G401 (cell line): ENCODE measurements around the gene KRT8. TPM values are rescaled to one million over a fixed set of nuclear protein-coding genes. Genes with fewer than 3 reads are reported as not detected.

Experiments used
- DNase-seq: peaks from one replicate; pipeline ENCODE4 v3.0.0-alpha.2; 2015; ENCODE audit warnings: low spot score
- in situ Hi-C: cut with HindIII; loops from 2 replicates; pipeline ENCODE4 v1.10.0; 2016; ENCODE audit warnings: low sequenced_read_pairs, mixed read lengths
- total RNA-seq: library from RNA; depleted of rRNA; stranded (reverse); fragments of >200 nt; shearing (Covaris generic); gene quantifications from 2 replicates; pipeline ENCODE4 v1.2.3, GENCODE V29; 2014

KRT8 gene
- total RNA-seq, 1 experiment from 2014 or later, result 3,929 TPM

GRCh38 chr12:52879394-52880351, 25.2 kb downstream of the KRT8 start:
- in situ Hi-C loops, result no loop called here
- peak; percentile 90 for DNase-seq

- in situ Hi-C loops, result no loop called here
Measured at GRCh38 chr12:52878507-52879393, 26.1 kb downstream of the KRT8 start.

GRCh38 chr12:52877242-52877641, 27.6 kb downstream of the KRT8 start:
- no peak for DNase-seq
- in situ Hi-C loops, result no loop called here

More at GRCh38 chr12:52878507-52879393, 26.1 kb downstream of the KRT8 start:
- no peak for DNase-seq

- in situ Hi-C loops, result no loop called here
- no peak for DNase-seq
Measured at GRCh38 chr12:52876372-52876771, 28.5 kb downstream of the KRT8 start.

GRCh38 chr12:52874573-52875435, 30.1 kb downstream of the KRT8 start:
- no peak for DNase-seq
- in situ Hi-C loops, result no loop called here

- in situ Hi-C loops, result no loop called here
- DNase-seq, result no peak
Measured at GRCh38 chr12:52873832-52874572, 30.9 kb downstream of the KRT8 start.

GRCh38 chr12:52873513-52873831, 31.4 kb downstream of the KRT8 start:
- no peak for DNase-seq
- in situ Hi-C loops, result no loop called here

- in situ Hi-C loops, result no loop called here
- no peak for DNase-seq
Measured at GRCh38 chr12:52872644-52873389, 32.1 kb downstream of the KRT8 start.

GRCh38 chr12:52871291-52872039, 33.4 kb downstream of the KRT8 start:
- DNase-seq, result no peak
- in situ Hi-C loops, result no loop called here

GRCh38 chr12:52870361-52871290, 34.2 kb downstream of the KRT8 start:
- no peak for DNase-seq
- in situ Hi-C loops, result no loop called here

GRCh38 chr12:52867642-52868041, 37.2 kb downstream of the KRT8 start:
- in situ Hi-C loops, result no loop called here
- no peak for DNase-seq

- no peak for DNase-seq
- in situ Hi-C loops, result no loop called here
Measured at GRCh38 chr12:52867152-52867551, 37.7 kb downstream of the KRT8 start.

GRCh38 chr12:52865090-52865944, 39.6 kb downstream of the KRT8 start:
- in situ Hi-C loops, result no loop called here
- DNase-seq, result peak; percentile 52

GRCh38 chr12:52862023-52862422, 42.9 kb downstream of the KRT8 start:
- no peak for DNase-seq
- in situ Hi-C loops, result no loop called here

- in situ Hi-C loops, result no loop called here
- no peak for DNase-seq
Measured at GRCh38 chr12:52861511-52861910, 43.4 kb downstream of the KRT8 start.
